Activated CD8-positive, alpha-beta T cell treated with anti-CD3 and anti-CD28 coated beads for 36 hours (primary cell): ENCODE measurements around the gene TARBP2. TPM values are rescaled to one million over a fixed set of nuclear protein-coding genes. Genes with fewer than 3 reads are reported as not detected.

Source experiments
- ATAC-seq: fragments of 200-7000 bp; cut with Tn5 transposase; one replicate; pipeline ENCODE4 v1.10.0; 2021; ENCODE audit warnings: mild to moderate bottlenecking, moderate library complexity
- CTCF ChIA-PET: fragments of 350-600 bp; sonication (Branson Sonifier 250); formaldehyde crosslinking; loops from one replicate; lab custom pipeline; 2021; ENCODE audit warnings: antibody characterized with exemption; lab: Charles Lee
- POLR2A ChIA-PET: fragments of 350-600 bp; sonication (Branson Sonifier 250); formaldehyde crosslinking; loops from one replicate; lab custom pipeline; 2021; ENCODE audit warnings: antibody characterized with exemption; lab: Charles Lee
- DNase-seq: peaks from one replicate; pipeline ENCODE4 v3.0.0-alpha.2; 2020
- H3K27ac Mint-ChIP-seq: one replicate; pipeline ENCODE4 v1.8.0; 2021; ENCODE audit warnings: mild to moderate bottlenecking, mixed read lengths
- H3K27me3 Mint-ChIP-seq: one replicate; pipeline ENCODE4 v1.8.0; 2021; ENCODE audit warnings: mixed read lengths
- H3K36me3 Mint-ChIP-seq: one replicate; pipeline ENCODE4 v1.8.0; 2021; ENCODE audit warnings: low read depth, mixed read lengths
- H3K4me1 Mint-ChIP-seq: one replicate; pipeline ENCODE4 v1.8.0; 2021; ENCODE audit warnings: low read depth, mixed read lengths
- H3K4me3 Mint-ChIP-seq: one replicate; pipeline ENCODE4 v1.8.0; 2021; ENCODE audit warnings: mild to moderate bottlenecking, moderate library complexity, mixed read lengths
- H3K9me3 Mint-ChIP-seq: one replicate; pipeline ENCODE4 v1.8.0; 2021; ENCODE audit warnings: mixed read lengths
- CTCF ChIP-seq: fragments of 200-600 bp; IDR thresholded peaks from one replicate; pipeline ENCODE4 v1.8.0; 2022; ENCODE audit warnings: antibody characterized with exemption, mild to moderate bottlenecking
- intact Hi-C: fragments of 100-400 bp; cut with micrococcal nuclease; formaldehyde crosslinking; loops from one replicate; pipeline ENCODE4 v1.10.0; 2022
- total RNA-seq, 2 experiments: library from RNA; stranded (reverse); gene quantifications; one replicate each; pipeline ENCODE4 v1.2.3, GENCODE V29; 2021

TARBP2 gene
- total RNA-seq, 2 experiments from 2014 or later, result 32.0 to 33.3 TPM

GRCh38 chr12:53474819-53475218 lies 26.3 kb upstream of the TARBP2 start:
- Mint-ChIP-seq H3K4me1 (peaks cover 61% of the 10 kb centered on the region), H3K36me3 (peaks cover 75% of the 10 kb centered on the region), H3K27ac (peak overlapping the region; percentile 92), H3K9me3 (no peaks in the 10 kb centered on the region), H3K27me3 (no peaks in the 10 kb centered on the region), H3K4me3 (peak overlapping the region; percentile 3)
- intact Hi-C loops, result loop anchor here (5.0 kb wide), 1 partner anchor 32 kb away; the partner anchor contains the start of gene NPFF
- ChIA-PET POLR2A (interaction anchor here (0.9 to 54.1 kb wide), 5 partner anchors 7 to 464 kb away, joined by 3 to 1494 read pairs (median 4); partner anchors contain the start of genes MAP3K12, NPFF, PCBP2 and TARBP2), CTCF (interaction anchor here (0.8 to 7.7 kb wide), 12 partner anchors 9 to 449 kb away, joined by 3 to 66 read pairs (median 4); partner anchors contain the start of genes AAAS and NPFF)
- DNase-seq (no peak), ATAC-seq (peak; percentile 31)
- no peak for TF ChIP-seq CTCF

GRCh38 chr12:53476769-53477209 lies 24.3 kb upstream of the TARBP2 start:
- no peaks in the 10 kb centered on the region for H3K27me3 Mint-ChIP-seq
- ChIA-PET POLR2A (interaction anchor here (0.6 to 54.1 kb wide), 8 partner anchors 9 to 451 kb away, joined by 3 to 1494 read pairs (median 3); partner anchors contain the start of genes MAP3K12, NPFF, PCBP2 and TARBP2), CTCF (interaction anchor here (0.6 to 7.7 kb wide), 15 partner anchors 9 to 301 kb away, joined by 3 to 66 read pairs (median 5); partner anchors contain the start of gene NPFF)
- H3K4me1 Mint-ChIP-seq, result peaks cover 52% of the 10 kb centered on the region
- ATAC-seq (no peak), DNase-seq (no peak)
- no peak overlapping the region for H3K4me3 Mint-ChIP-seq
- H3K27ac Mint-ChIP-seq, result peak overlapping the region; percentile 34
- intact Hi-C loops, result no loop called here
- peaks cover 73% of the 10 kb centered on the region for H3K36me3 Mint-ChIP-seq
- no peaks in the 10 kb centered on the region for H3K9me3 Mint-ChIP-seq
- TF ChIP-seq CTCF, result peak; percentile 43

GRCh38 chr12:53478865-53479264 lies 22.2 kb upstream of the TARBP2 start:
- CTCF ChIA-PET, result interaction anchor here (1.7 to 7.7 kb wide), 4 partner anchors 15 to 126 kb away, joined by 5 to 66 read pairs (median 16); partner anchors contain the start of genes MAP3K12 and NPFF
- H3K36me3 Mint-ChIP-seq, result peaks cover 61% of the 10 kb centered on the region
- peak overlapping the region; percentile 49 for H3K27ac Mint-ChIP-seq
- intact Hi-C loops, result no loop called here
- H3K4me3 Mint-ChIP-seq, result no peak overlapping the region
- ATAC-seq, result no peak
- no peaks in the 10 kb centered on the region for H3K27me3 Mint-ChIP-seq
- no peak for TF ChIP-seq CTCF
- POLR2A ChIA-PET, result interaction anchor here (0.6 to 54.1 kb wide), 4 partner anchors 8 to 127 kb away, joined by 3 to 1494 read pairs (median 749); partner anchors contain the start of genes MAP3K12, NPFF, PCBP2 and TARBP2
- no peaks in the 10 kb centered on the region for H3K9me3 Mint-ChIP-seq
- DNase-seq, result no peak
- peaks cover 38% of the 10 kb centered on the region for H3K4me1 Mint-ChIP-seq

- Mint-ChIP-seq H3K4me1 (peaks cover 34% of the 10 kb centered on the region), H3K36me3 (peaks cover 56% of the 10 kb centered on the region), H3K27ac (peak overlapping the region; percentile 4)
Observed at GRCh38 chr12:53479331-53479730, 21.8 kb upstream of the TARBP2 start.

More at GRCh38 chr12:53479331-53479730, 21.8 kb upstream of the TARBP2 start:
- Mint-ChIP-seq H3K9me3 (no peaks in the 10 kb centered on the region), H3K4me3 (no peak overlapping the region), H3K27me3 (no peaks in the 10 kb centered on the region)
- ATAC-seq (no peak), DNase-seq (no peak)
- intact Hi-C loops, result no loop called here
- no peak for TF ChIP-seq CTCF
- CTCF ChIA-PET, result interaction anchor here (1.7 to 7.7 kb wide), 4 partner anchors 14 to 127 kb away, joined by 5 to 66 read pairs (median 16); partner anchors contain the start of genes MAP3K12 and NPFF
- POLR2A ChIA-PET, result interaction anchor here (43.3 to 54.1 kb wide), 2 partner anchors 8 to 12 kb away, joined by 1494 read pairs; partner anchors contain the start of genes MAP3K12, NPFF, PCBP2 and TARBP2
